ENCODE results near the gene DOCK10. TPM values are rescaled to one million over a fixed set of nuclear protein-coding genes. Genes with fewer than 3 reads are reported as not detected.

Gene DOCK10
- total RNA-seq, 1 experiment from 2014 or later, result 0.15 TPM

DNA sequence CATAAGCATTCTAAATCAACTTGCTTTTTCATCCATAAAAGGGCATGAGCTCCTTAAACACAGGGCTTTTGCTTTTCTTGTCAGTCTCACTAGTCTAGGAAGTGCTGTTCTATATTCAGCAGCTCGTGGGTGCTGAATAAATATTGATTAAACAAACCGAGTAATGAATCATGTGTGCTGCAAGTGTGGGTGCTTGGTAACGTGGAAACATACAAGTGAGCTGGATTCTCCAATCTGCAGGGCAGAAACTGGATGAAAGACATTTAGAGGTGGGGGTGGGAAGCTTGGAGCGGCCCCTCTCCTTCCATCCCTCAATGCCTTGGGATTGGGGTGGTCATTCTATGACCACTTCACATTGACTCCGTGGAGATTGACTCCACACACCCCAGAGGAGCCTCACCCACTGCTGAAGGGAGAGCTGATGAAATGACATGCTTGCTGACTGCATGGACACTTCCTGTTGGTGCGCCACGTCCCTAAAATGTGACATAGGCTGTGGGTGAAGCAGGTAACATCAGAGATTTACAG lies 114.6 kb downstream of the DOCK10 start:
- Histone ChIP-seq H3K27me3 (ENCODE audit: low read length) (no peaks in the 10 kb centered on the region), H3K9ac (ENCODE audit: low read length) (no peak overlapping the region), H3K9me2 (replicated peaks; ENCODE audit: insufficient read depth, low read length) (no peaks in the 10 kb centered on the region), H3K9me3 (ENCODE audit: low read length) (no peaks in the 10 kb centered on the region), H2AFZ (ENCODE audit: low read length) (no peak overlapping the region), H3K4me1 (ENCODE audit: low read length) (no peaks in the 10 kb centered on the region), H3K79me2 (ENCODE audit: low read length) (no peaks in the 10 kb centered on the region), H3K4me3 (ENCODE audit: low read length) (no peak overlapping the region), H3K36me3 (ENCODE audit: insufficient read depth, low read length) (no peaks in the 10 kb centered on the region), H3K27ac (ENCODE audit: low read length) (no peak overlapping the region), H3K4me2 (ENCODE audit: low read depth, low read length, poor library complexity, severe bottlenecking) (no peak overlapping the region), H4K20me1 (ENCODE audit: insufficient read depth, low read depth, low read length) (no peaks in the 10 kb centered on the region)
- no peak for DNase-seq

DNA sequence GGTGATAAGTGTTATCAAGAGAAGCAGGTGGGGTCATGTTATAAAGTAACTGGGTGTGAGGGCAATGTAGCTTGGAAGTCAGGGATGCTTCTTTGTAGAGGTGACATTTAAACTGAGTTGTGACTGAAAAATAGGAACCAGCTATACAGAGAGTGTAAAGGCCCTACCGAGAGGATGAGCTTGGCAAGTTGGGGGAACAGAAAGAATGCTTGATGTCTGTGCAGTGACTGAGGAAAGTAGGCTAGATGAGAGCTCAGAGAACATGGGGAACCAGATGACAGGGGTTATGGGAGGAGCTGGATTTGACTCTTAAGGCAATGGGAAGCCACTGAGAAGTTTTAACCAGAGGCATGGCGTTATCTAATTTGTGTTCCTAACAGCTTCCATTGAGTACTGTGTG lies 115.3 kb downstream of the DOCK10 start:
- no peak for DNase-seq
- Histone ChIP-seq H3K27ac (ENCODE audit: low read length) (no peak overlapping the region), H3K9ac (ENCODE audit: low read length) (no peak overlapping the region), H3K36me3 (ENCODE audit: insufficient read depth, low read length) (no peaks in the 10 kb centered on the region), H2AFZ (ENCODE audit: low read length) (no peak overlapping the region), H3K9me2 (replicated peaks; ENCODE audit: insufficient read depth, low read length) (no peaks in the 10 kb centered on the region), H3K79me2 (ENCODE audit: low read length) (no peaks in the 10 kb centered on the region), H4K20me1 (ENCODE audit: insufficient read depth, low read depth, low read length) (no peaks in the 10 kb centered on the region), H3K4me2 (ENCODE audit: low read depth, low read length, poor library complexity, severe bottlenecking) (no peak overlapping the region), H3K4me3 (ENCODE audit: low read length) (no peak overlapping the region), H3K27me3 (ENCODE audit: low read length) (no peaks in the 10 kb centered on the region), H3K4me1 (ENCODE audit: low read length) (no peaks in the 10 kb centered on the region), H3K9me3 (ENCODE audit: low read length) (no peaks in the 10 kb centered on the region)

DNA sequence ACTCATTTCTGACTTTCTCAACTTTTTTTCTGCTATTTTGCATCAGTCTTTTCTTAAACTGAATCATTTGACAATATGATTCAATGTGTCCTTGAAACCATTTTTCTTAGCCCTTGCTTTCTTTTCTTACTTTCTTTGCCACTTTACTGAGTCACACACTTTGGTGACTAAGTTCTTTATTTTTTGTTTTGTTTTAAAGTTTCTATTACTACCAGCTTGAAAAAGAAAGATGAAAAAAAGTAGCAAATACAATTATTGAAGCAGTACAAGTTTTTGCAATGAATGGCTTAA lies 116.5 kb downstream of the DOCK10 start:
- no peak overlapping the region for H3K27ac ChIP-seq (ENCODE audit: low read length)
- H3K27me3 ChIP-seq (ENCODE audit: low read length), result no peaks in the 10 kb centered on the region
- no peaks in the 10 kb centered on the region for H3K36me3 ChIP-seq (ENCODE audit: insufficient read depth, low read length)
- H4K20me1 ChIP-seq (ENCODE audit: insufficient read depth, low read depth, low read length), result no peaks in the 10 kb centered on the region
- no peaks in the 10 kb centered on the region for H3K9me2 ChIP-seq (replicated peaks; ENCODE audit: insufficient read depth, low read length)
- H3K9me3 ChIP-seq (ENCODE audit: low read length), result no peaks in the 10 kb centered on the region
- no peak overlapping the region for H3K9ac ChIP-seq (ENCODE audit: low read length)
- H2AFZ ChIP-seq (ENCODE audit: low read length), result no peak overlapping the region
- no peak overlapping the region for H3K4me3 ChIP-seq (ENCODE audit: low read length)
- no peaks in the 10 kb centered on the region for H3K79me2 ChIP-seq (ENCODE audit: low read length)
- DNase-seq, result no peak
- H3K4me1 ChIP-seq (ENCODE audit: low read length), result no peaks in the 10 kb centered on the region
- H3K4me2 ChIP-seq (ENCODE audit: low read depth, low read length, poor library complexity, severe bottlenecking), result no peak overlapping the region

DNA sequence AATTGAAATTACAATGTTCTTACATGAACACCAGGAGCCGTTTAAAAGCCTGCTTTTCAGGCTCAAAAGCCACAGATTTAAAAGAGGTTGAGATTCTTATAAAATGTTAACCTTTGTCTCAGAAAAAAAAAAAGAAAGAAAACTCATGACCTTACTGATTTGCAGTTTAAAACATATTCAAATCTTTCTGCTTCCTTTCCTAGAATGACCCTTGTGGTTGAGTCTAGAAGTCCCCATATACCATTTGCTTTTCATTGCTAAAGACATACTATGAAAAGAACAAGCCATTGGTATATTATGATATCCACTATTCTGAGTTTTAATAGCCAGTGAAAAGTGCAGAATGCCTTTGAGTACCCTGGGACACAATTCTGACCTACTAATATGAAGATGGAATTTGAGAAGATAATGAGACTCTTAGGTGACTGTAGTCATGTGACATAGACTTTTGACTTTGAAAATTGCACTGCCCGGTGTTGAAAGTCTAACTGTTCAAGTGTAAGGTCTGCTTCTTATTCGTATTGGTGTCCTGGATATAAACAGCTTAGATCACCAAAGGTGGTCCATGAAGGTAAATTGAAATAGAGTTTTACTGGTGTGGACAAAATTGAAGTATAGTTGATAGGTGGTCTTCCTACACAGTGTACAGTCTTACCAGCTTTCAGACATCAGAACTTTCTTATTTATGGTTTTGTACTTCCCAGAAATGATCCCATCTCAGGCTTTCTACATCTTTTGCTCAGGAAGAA lies 117.0 kb downstream of the DOCK10 start:
- H3K4me2 ChIP-seq (ENCODE audit: low read depth, low read length, poor library complexity, severe bottlenecking), result no peak overlapping the region
- H4K20me1 ChIP-seq (ENCODE audit: insufficient read depth, low read depth, low read length), result no peaks in the 10 kb centered on the region
- H3K9me2 ChIP-seq (replicated peaks; ENCODE audit: insufficient read depth, low read length), result no peaks in the 10 kb centered on the region
- no peaks in the 10 kb centered on the region for H3K27me3 ChIP-seq (ENCODE audit: low read length)
- no peaks in the 10 kb centered on the region for H3K36me3 ChIP-seq (ENCODE audit: insufficient read depth, low read length)
- H3K9ac ChIP-seq (ENCODE audit: low read length), result no peak overlapping the region
- H2AFZ ChIP-seq (ENCODE audit: low read length), result no peak overlapping the region
- no peak overlapping the region for H3K4me3 ChIP-seq (ENCODE audit: low read length)
- no peak for DNase-seq
- H3K79me2 ChIP-seq (ENCODE audit: low read length), result no peaks in the 10 kb centered on the region
- no peak overlapping the region for H3K27ac ChIP-seq (ENCODE audit: low read length)
- no peaks in the 10 kb centered on the region for H3K9me3 ChIP-seq (ENCODE audit: low read length)
- H3K4me1 ChIP-seq (ENCODE audit: low read length), result no peaks in the 10 kb centered on the region

DNA sequence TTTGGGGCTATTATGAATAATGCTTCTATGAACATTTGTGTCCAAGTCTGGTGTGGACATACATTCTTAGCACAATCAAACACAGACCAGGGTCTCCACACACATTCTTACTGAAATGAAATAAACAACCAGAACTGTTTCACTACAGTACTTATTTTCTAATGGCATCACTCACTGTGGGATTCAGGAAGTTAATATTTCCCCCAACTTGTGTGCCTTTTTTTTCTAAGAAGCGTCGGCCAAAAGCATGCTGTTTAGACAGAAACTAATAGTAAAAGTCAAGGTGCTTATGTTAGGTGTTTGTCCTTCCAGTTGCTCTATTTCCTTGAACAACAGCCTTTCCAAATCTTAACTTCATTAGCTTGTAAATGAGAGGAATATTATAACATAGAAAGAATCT lies 117.6 kb downstream of the DOCK10 start:
- no peaks in the 10 kb centered on the region for H3K9me2 ChIP-seq (replicated peaks; ENCODE audit: insufficient read depth, low read length)
- no peak overlapping the region for H3K27ac ChIP-seq (ENCODE audit: low read length)
- no peaks in the 10 kb centered on the region for H3K36me3 ChIP-seq (ENCODE audit: insufficient read depth, low read length)
- no peak overlapping the region for H2AFZ ChIP-seq (ENCODE audit: low read length)
- no peak overlapping the region for H3K9ac ChIP-seq (ENCODE audit: low read length)
- no peaks in the 10 kb centered on the region for H3K4me1 ChIP-seq (ENCODE audit: low read length)
- H3K4me3 ChIP-seq (ENCODE audit: low read length), result no peak overlapping the region
- no peaks in the 10 kb centered on the region for H3K27me3 ChIP-seq (ENCODE audit: low read length)
- DNase-seq, result peak; percentile 9
- no peaks in the 10 kb centered on the region for H4K20me1 ChIP-seq (ENCODE audit: insufficient read depth, low read depth, low read length)
- no peaks in the 10 kb centered on the region for H3K9me3 ChIP-seq (ENCODE audit: low read length)
- no peak overlapping the region for H3K4me2 ChIP-seq (ENCODE audit: low read depth, low read length, poor library complexity, severe bottlenecking)
- H3K79me2 ChIP-seq (ENCODE audit: low read length), result no peaks in the 10 kb centered on the region

DNA sequence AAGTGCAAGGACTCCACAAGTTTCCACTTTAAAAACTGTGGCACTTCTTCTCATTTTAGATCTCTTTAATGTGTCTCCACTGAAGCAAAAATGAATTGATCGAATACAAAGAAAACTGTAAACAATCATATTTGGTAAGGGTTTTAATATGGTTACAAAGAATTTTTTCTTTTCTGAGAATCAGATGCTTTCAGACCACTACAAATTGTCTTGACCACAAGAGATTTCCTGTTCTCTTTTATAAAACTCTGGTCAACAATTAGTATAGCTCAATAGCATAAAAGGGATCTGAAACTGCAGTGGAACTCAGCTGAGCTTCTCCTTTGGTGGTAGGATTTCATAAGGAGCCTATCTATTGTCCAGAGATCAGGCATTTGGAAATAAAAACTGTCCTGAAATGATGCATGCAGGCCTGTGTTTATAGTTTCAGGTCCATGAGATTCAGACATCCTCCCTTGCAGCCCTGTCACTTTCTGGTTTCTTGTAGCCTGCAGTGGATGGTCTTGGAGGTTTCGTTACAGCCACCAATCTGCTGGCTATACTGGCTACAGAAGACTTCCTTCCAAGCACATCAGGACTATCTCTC lies 120.0 kb downstream of the DOCK10 start:
- Histone ChIP-seq H3K27ac (ENCODE audit: low read length) (no peak overlapping the region), H3K27me3 (ENCODE audit: low read length) (no peaks in the 10 kb centered on the region), H3K4me2 (ENCODE audit: low read depth, low read length, poor library complexity, severe bottlenecking) (no peak overlapping the region), H3K9me2 (replicated peaks; ENCODE audit: insufficient read depth, low read length) (no peaks in the 10 kb centered on the region), H3K79me2 (ENCODE audit: low read length) (no peaks in the 10 kb centered on the region), H3K36me3 (ENCODE audit: insufficient read depth, low read length) (no peaks in the 10 kb centered on the region), H3K9ac (ENCODE audit: low read length) (no peak overlapping the region), H2AFZ (ENCODE audit: low read length) (no peak overlapping the region), H4K20me1 (ENCODE audit: insufficient read depth, low read depth, low read length) (no peaks in the 10 kb centered on the region), H3K4me3 (ENCODE audit: low read length) (no peak overlapping the region), H3K4me1 (ENCODE audit: low read length) (no peaks in the 10 kb centered on the region), H3K9me3 (ENCODE audit: low read length) (peaks cover 12% of the 10 kb centered on the region)
- DNase-seq, result peak; percentile 26

DNA sequence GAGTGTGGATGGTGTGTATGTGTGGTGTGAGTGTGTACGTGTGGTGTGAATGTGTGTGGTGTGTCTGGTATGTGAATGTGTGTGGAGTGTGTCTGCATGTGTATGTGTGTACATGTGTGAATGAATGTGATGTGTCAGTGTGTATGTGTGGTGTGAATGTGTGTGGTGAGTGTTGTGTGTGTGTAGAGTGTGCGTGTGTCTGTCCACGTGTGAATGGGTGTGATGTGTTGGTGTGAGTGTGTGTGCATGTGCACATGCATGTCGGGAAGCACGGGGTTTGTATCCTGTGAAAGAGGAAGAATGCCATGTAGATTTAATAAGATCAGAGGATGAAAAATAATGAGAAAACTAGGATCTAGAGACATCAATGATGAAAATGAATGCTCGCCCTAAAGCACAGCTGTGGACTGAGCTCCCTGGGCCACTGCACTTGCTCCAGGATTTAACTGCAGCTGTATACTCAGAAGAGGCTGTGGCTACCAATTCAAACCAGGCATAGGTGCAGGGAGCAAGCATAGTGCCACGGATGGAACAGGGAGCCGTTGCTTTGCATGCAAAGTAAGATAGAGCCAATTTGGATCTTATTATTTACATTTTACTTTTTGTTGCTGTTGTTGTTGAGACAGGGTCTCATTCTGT lies 122.7 kb downstream of the DOCK10 start:
- Histone ChIP-seq H3K9ac (ENCODE audit: low read length) (no peak overlapping the region), H3K9me3 (ENCODE audit: low read length) (peaks cover 12% of the 10 kb centered on the region), H3K27me3 (ENCODE audit: low read length) (no peaks in the 10 kb centered on the region), H3K4me3 (ENCODE audit: low read length) (no peak overlapping the region), H2AFZ (ENCODE audit: low read length) (no peak overlapping the region), H3K4me2 (ENCODE audit: low read depth, low read length, poor library complexity, severe bottlenecking) (no peak overlapping the region), H3K36me3 (ENCODE audit: insufficient read depth, low read length) (no peaks in the 10 kb centered on the region), H3K79me2 (ENCODE audit: low read length) (no peaks in the 10 kb centered on the region), H4K20me1 (ENCODE audit: insufficient read depth, low read depth, low read length) (no peaks in the 10 kb centered on the region), H3K4me1 (ENCODE audit: low read length) (no peaks in the 10 kb centered on the region), H3K27ac (ENCODE audit: low read length) (no peak overlapping the region), H3K9me2 (replicated peaks; ENCODE audit: insufficient read depth, low read length) (no peaks in the 10 kb centered on the region)
- no peak for DNase-seq

DNA sequence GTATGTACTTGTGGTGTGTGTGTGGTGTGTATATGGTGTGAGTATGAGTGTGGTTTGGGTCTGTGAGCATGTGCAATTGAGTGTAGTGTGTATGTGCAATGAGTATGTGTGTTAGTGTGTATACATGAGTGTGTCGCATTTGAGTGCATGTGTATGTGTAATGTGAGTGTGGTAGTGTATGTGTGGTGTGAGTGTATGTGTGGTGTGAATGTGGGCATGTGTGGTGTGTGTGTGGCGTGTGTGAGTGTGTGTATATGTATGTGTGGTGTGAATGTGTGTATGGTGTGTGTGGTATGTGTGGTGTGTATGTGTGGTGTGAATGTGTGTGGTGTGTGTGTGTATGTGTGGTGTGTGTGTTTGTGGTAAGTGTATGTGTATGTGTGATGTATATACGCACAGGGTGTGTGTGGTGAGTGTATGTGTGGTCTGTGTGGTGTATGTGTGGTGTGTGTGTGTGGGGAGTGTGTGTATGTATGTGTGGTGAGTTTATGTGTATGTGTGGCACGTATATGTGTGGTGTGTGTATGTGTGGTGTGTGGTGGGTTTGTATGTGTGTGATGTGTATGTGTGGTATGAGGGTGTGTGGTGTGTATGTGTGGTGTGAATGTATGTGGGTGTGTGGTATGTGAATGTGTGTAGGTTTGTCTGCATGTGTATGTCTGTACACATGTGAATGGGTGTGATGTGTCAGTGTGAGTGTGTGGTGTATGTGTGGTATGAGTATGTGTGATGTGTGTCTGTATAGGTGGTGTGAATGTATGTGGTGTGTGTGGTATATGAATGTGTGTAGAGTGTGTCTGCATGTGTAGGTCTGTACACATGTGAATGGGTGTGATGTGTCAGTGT lies 123.4 kb downstream of the DOCK10 start:
- H2AFZ ChIP-seq (ENCODE audit: low read length), result no peak overlapping the region
- H3K27ac ChIP-seq (ENCODE audit: low read length), result no peak overlapping the region
- peaks cover 12% of the 10 kb centered on the region for H3K9me3 ChIP-seq (ENCODE audit: low read length)
- H3K4me1 ChIP-seq (ENCODE audit: low read length), result no peaks in the 10 kb centered on the region
- H3K9ac ChIP-seq (ENCODE audit: low read length), result no peak overlapping the region
- no peaks in the 10 kb centered on the region for H3K79me2 ChIP-seq (ENCODE audit: low read length)
- H3K4me2 ChIP-seq (ENCODE audit: low read depth, low read length, poor library complexity, severe bottlenecking), result no peak overlapping the region
- no peaks in the 10 kb centered on the region for H3K36me3 ChIP-seq (ENCODE audit: insufficient read depth, low read length)
- DNase-seq, result peak; percentile 21
- no peaks in the 10 kb centered on the region for H4K20me1 ChIP-seq (ENCODE audit: insufficient read depth, low read depth, low read length)
- H3K27me3 ChIP-seq (ENCODE audit: low read length), result no peaks in the 10 kb centered on the region
- no peak overlapping the region for H3K4me3 ChIP-seq (ENCODE audit: low read length)
- H3K9me2 ChIP-seq (replicated peaks; ENCODE audit: insufficient read depth, low read length), result no peaks in the 10 kb centered on the region

Data from Karpas-422 (cell line).